HG03521 (cell line): ENCODE data around the gene STON1.
"Not testable (repeated sequence)": the region's sequence is repeated elsewhere in the genome, so short reads cannot be mapped to it uniquely, and the experiment has no call there.

Experiments
- ATAC-seq: cut with Tn5 transposase; IDR thresholded peaks from one replicate; pipeline ENCODE4 v1.9.1; 2021; ENCODE audit warnings: mild to moderate bottlenecking, moderate library complexity; ENCODE audit not compliant: unreplicated experiment

The STON1 gene

GRCh38 chr2:48572816-48573215, 42.9 kb downstream of the STON1 start:
- no peak for ATAC-seq

GRCh38 chr2:48574353-48575287, 44.7 kb downstream of the STON1 start:
- ATAC-seq, result no peak

DNA sequence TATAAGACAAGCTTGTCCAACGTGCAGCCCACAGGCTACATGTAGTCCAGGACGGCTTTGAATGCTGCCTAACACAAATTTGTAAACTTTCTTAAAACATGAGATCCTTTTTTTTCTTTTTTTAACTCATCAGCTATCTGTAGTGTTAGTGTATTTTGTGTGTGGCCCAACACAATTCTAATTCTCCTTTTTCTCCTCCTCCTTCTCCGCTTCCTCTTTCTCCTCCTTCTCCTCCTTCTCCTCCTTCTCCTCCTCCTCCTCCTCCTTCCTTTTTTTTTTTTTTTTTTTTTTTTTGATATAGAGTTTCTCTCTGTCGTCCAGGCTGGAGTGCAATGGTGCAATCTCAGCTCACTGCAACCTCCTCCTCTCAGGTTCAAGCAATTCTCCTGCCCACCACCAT, 48.4 kb downstream of the STON1 start:
- no peak for ATAC-seq

DNA sequence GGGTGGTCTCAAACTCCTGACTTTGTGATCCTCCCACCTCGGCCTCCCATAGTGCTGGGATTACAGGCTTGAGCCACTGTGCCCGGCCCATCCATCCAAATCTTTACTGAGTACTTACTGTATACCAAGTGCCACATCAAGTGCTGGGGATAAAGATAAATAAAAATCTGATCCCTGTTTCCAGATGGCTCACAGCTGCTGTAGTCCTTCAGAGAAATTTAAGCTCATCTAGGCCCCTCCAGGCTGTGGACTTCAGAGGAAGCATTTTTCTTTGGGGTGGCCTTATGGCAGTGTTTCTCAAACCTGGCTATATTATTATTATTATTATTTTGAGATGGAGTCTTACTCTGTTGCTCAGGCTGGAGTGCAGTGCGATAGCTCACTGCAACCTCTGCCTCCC, 54.0 kb downstream of the STON1 start:
- no peak for ATAC-seq

- no peak for ATAC-seq
Observed at GRCh38 chr2:48584551-48584950, 54.6 kb downstream of the STON1 start.

GRCh38 chr2:48586433-48586832, 56.5 kb downstream of the STON1 start:
- no peak for ATAC-seq

DNA sequence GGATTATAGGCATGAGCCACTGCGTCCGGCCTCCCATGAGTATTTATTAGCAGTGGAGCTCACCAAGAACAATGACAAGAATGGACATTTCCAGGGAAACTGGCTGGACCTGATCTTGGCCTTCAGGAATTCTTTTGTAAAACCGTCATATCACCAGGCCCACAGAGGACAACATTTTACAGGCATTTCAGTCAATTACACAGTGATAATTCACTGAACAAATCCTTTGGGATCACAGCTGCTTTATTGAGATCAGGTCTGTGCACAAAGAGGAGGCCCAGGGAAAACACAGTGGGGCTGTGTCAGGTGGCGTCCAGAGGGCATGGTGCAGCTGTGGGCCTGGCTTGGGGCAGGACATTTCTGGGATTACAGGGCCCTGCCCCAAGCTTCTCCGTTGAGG, 57.6 kb downstream of the STON1 start:
- no peak for ATAC-seq

DNA sequence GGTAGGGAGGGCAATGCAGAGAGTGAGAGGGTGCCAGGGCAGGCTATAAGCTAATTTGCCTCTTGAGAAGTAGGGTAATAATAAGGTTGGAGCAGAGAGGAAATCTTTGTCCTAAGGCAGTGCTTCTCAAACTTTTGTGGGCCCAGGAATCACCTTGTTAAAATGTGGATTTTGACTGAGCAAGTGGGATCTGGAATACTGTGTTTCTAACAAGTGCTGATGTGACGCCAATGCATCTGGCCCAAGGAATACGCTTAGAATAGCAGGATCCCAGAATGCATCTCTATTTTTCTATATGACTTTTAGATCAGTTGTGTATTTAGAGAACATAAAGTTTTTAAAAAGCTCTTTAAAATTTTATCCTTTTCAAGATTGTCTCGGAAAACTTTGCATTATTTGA, 58.0 kb downstream of the STON1 start:
- no peak for ATAC-seq

DNA sequence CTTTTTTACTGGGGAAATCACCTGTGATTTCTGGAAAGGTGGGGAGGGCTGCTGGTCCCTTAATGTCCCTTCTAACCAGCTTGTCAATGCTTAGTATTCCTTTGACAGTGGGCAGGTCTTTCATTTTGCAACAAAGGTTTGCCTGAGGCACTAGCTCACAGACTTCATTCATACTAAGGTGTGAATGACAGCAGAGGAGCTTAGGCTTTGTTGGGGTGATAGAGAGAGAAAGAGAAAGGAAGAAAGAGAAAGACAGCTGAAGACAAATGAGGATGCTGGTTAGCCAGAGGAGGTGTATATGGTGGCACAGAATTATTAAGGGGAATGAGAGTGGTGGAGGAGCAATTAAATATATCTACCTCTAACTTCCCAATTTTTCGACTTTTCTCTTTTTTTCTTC, 58.8 kb downstream of the STON1 start:
- ATAC-seq, result no peak

GRCh38 chr2:48589170-48589767, 59.3 kb downstream of the STON1 start:
- ATAC-seq, result no peak

DNA sequence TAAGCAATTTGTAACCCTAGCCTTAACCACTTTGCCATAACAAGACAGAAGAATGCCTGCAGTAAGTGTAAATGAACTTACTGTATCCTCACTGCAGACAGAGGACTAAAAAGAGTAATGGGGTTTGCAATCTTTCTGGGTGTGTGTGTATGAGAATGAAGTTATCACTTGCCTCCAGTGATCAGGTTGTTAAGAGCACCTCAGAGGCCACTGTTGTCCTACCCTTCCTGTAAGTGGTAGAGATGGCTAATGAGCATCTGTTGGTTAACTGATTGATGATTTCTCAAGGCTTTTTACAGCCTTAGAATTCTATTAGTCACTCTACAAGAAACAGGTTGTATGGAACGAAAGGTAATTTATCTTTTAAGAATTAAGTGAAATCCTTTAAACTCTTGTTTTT, 60.1 kb downstream of the STON1 start:
- ATAC-seq, result no peak

GRCh38 chr2:48592067-48592466, 62.1 kb downstream of the STON1 start:
- no peak for ATAC-seq

GRCh38 chr2:48596751-48597150, 66.8 kb downstream of the STON1 start:
- not testable (repeated sequence) for ATAC-seq

DNA sequence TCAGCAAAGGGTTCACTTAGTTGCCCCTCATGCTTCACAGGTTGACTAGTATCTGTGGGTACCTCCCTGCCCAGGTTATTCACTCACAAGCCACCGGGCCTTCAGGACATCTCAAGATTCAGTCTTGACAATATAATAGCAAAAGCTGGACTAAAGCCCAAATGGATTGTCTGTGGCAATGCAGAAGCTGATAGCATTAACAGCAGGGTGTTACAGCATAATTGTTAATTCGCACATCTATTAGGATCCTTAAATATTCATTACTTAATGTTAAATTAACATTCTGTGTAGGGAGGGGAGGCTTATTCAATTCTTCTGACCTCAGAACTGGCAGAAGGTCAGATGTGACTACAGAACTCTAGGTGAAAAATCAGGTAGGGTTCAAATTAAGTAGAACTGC, 67.5 kb downstream of the STON1 start:
- no peak for ATAC-seq

DNA sequence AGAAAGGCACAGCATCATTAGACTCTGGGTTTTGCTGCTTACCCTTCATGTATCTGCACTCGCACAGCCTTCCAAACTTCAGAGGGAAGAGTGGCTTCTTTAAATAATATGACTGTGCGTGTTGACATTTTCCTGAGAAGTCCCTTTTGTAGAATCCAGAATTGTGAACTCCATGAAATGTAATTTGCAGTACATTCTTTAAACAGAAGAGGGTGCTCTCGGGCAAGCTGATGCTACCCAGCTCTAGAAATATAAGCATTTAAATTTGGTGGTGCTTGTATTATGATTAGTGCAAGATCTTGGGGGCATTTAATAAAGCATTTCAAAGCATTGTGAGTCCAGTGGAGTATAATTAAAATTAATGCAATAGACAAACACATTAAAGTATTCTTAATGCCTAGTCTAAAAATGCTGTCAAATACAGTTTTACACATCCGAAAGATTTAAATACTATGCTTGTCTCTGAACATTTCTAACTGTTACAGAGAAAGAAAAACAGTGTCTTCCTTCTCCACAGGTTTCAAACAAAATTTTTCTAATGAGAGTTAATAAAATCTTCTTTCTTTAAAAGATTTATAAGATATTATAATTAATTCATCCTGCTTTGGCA, 70.4 kb downstream of the STON1 start:
- no peak for ATAC-seq

GRCh38 chr2:48600917-48601316, 71.0 kb downstream of the STON1 start:
- ATAC-seq, result no peak

GRCh38 chr2:48601349-48601748, 71.4 kb downstream of the STON1 start:
- ATAC-seq, result no peak

GRCh38 chr2:48605482-48606175, 75.7 kb downstream of the STON1 start:
- no peak for ATAC-seq

GRCh38 chr2:48607307-48608014, 77.5 kb downstream of the STON1 start:
- ATAC-seq, result no peak

GRCh38 chr2:48613211-48613610, 83.3 kb downstream of the STON1 start:
- ATAC-seq, result no peak

- ATAC-seq, result not testable (repeated sequence)
Observed at GRCh38 chr2:48614581-48614980, 84.6 kb downstream of the STON1 start.
